Left hindlimb (tissue), 1 donor: ENCODE data around the gene RAB8A.
"Not testable (repeated sequence)": the region's sequence is repeated elsewhere in the genome, so short reads cannot be mapped to it uniquely, and the experiment has no call there.

Source experiments
- DNase-seq: peaks from one replicate; pipeline ENCODE4 v3.0.0-alpha.2; 2018

RAB8A gene

GRCh38 chr19:16113727-16114126, 2.0 kb downstream of the RAB8A start:
- DNase-seq: no peak

GRCh38 chr19:16115301-16116039, 3.8 kb downstream of the RAB8A start:
- no peak for DNase-seq

GRCh38 chr19:16116067-16116466, 4.4 kb downstream of the RAB8A start:
- no peak for DNase-seq

GRCh38 chr19:16117594-16118033, 5.9 kb downstream of the RAB8A start:
- DNase-seq: no peak

- DNase-seq: no peak
Observed at GRCh38 chr19:16118489-16119033, 6.9 kb downstream of the RAB8A start.

GRCh38 chr19:16119075-16119857, 7.6 kb downstream of the RAB8A start:
- DNase-seq: not testable (repeated sequence)

- DNase-seq: no peak
Observed at GRCh38 chr19:16121141-16121540, 9.5 kb downstream of the RAB8A start.

GRCh38 chr19:16121967-16122366, 10.3 kb downstream of the RAB8A start:
- DNase-seq: no peak

- no peak for DNase-seq
Observed at GRCh38 chr19:16124953-16125352, 13.3 kb downstream of the RAB8A start.

GRCh38 chr19:16125737-16126495, 14.2 kb downstream of the RAB8A start:
- DNase-seq: no peak

GRCh38 chr19:16127080-16127479, 15.4 kb downstream of the RAB8A start:
- DNase-seq: no peak

GRCh38 chr19:16127776-16128371, 16.2 kb downstream of the RAB8A start:
- DNase-seq: no peak

- no peak for DNase-seq
Observed at GRCh38 chr19:16131648-16132047, 20.0 kb downstream of the RAB8A start.

- no peak for DNase-seq
Observed at GRCh38 chr19:16133818-16134217, 22.1 kb downstream of the RAB8A start.

GRCh38 chr19:16134510-16134909, 22.8 kb downstream of the RAB8A start:
- no peak for DNase-seq

GRCh38 chr19:16135430-16136127, 23.9 kb downstream of the RAB8A start:
- DNase-seq: no peak

- DNase-seq: no peak
Observed at GRCh38 chr19:16136185-16136999, 24.7 kb downstream of the RAB8A start.

GRCh38 chr19:16139752-16140151, 28.1 kb downstream of the RAB8A start:
- DNase-seq: no peak

GRCh38 chr19:16141043-16141442, 29.4 kb downstream of the RAB8A start:
- no peak for DNase-seq

GRCh38 chr19:16142032-16142580, 30.4 kb downstream of the RAB8A start:
- no peak for DNase-seq
